H54 (cell line): ENCODE measurements around the gene NUDT8.
A peak's percentile ranks its signal among the peaks of the same experiment; 100 is the strongest.
"Not testable (repeated sequence)": the region's sequence is repeated elsewhere in the genome, so short reads cannot be mapped to it uniquely, and the experiment has no call there.

Source experiments
- DNase-seq: peaks from one replicate; pipeline ENCODE4 v3.0.0; 2011; ENCODE audit warnings: low spot score, mixed read lengths; ENCODE audit not compliant: insufficient read length
- FAIRE-seq: peaks from 3 replicates; lab custom pipeline; 2011; peaks lifted over from hg19 to GRCh38; lab: Jason Lieb, UNC
- POLR2A ChIP-seq: IDR thresholded peaks from 2 replicates; pipeline ENCODE4 v1.6.1; 2011; ENCODE audit warnings: low read depth, mild to moderate bottlenecking, low read length

Gene NUDT8

GRCh38 chr11:67609316-67609715 lies 20.4 kb downstream of the NUDT8 start:
- no peak for FAIRE-seq
- no peak for TF ChIP-seq POLR2A
- DNase-seq: no peak

GRCh38 chr11:67608486-67608885 lies 21.3 kb downstream of the NUDT8 start:
- FAIRE-seq (no peak), DNase-seq (no peak)
- no peak for TF ChIP-seq POLR2A

DNA sequence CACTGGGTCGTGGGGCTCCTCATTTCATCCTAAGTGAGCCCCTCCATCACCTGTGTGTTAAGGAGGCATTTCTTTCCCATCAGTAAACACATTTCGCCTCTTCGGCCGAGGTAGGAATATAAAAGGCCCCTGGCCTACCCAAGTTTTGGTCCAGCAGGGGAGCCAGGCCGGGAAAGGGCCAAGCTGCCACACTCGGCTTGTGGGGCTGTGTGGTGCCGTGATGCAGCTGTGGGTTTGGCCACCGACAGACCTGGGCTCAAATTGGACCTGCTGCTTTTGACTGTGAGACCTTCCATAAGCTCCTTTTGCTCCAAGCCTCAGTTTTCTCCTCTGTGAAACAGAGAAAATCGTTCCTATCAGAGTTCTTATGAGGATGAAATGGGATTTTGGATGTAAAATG lies 22.2 kb downstream of the NUDT8 start:
- no peak for DNase-seq
- TF ChIP-seq POLR2A: no peak
- no peak for FAIRE-seq

- FAIRE-seq (peak; percentile 27), DNase-seq (peak; percentile 95)
- peak; percentile 77 for TF ChIP-seq POLR2A
Observed at GRCh38 chr11:67606492-67607295, 23.0 kb downstream of the NUDT8 start, which contains the start of gene NDUFV1. Gene NDUFV1 (plus strand): TSS chr11:67606936. CDS start chr11:67607005, 69 bp downstream.

DNA sequence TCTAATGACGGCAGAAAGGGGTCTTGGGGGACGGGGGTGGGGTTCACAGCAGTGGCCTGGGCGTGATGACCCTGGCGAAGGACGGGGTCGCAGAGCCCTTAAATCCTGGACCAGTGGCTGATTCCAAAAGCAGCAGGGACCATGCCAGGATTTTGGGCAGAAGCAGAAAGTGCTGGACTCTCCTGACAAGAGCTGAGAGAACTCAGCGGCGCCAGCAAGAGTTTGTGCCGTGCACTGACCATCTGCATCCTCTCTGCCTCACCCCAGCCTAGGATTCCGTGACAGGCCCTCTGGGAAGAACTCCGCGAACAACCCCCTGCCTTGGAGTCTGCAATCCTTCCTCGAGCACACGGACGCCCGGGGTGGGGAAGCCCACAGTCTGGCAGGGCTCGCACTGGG lies 23.6 kb downstream of the NUDT8 start:
- DNase-seq: no peak
- TF ChIP-seq POLR2A: no peak
- no peak for FAIRE-seq

DNA sequence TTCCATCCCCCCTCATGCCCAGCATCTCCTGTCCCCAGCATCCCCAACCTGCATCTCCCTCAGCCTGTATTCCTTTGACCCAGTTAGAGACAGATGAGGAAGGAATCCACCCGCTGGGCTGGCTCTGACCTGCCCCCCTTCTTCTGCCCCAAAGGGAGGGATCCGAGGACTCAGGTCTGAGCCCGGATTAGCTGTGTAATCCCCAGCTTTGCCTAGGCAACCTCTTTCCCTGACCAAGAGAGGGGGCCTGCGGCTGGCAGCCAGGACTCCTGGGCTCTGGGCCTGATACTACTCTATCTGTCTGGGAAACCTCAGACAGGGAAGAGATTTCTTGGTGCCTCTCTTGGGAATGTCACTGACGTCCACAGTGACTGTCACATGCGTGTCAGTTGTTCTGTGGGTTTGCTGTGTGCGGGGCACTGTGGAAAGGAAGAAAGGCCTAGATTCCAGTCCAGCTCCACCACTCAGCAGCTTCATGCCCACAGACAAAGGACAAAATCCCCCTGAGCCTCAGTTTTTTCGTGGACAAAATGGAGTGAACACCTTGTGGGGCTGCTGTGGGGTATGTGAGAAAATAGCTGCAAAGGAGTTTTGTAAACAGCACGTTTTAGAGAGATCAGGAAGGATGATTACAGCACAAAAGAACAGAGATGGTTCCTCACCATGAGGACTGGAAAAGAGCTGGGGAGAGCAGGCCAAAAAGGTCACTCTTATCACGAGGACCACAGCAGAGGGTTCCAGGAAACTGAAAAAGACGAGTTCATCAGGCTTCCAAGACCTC lies 24.3 kb downstream of the NUDT8 start:
- TF ChIP-seq POLR2A: no peak
- no peak for FAIRE-seq
- DNase-seq: no peak

GRCh38 chr11:67604815-67605214 lies 24.9 kb downstream of the NUDT8 start:
- DNase-seq: no peak
- no peak for FAIRE-seq
- no peak for TF ChIP-seq POLR2A

DNA sequence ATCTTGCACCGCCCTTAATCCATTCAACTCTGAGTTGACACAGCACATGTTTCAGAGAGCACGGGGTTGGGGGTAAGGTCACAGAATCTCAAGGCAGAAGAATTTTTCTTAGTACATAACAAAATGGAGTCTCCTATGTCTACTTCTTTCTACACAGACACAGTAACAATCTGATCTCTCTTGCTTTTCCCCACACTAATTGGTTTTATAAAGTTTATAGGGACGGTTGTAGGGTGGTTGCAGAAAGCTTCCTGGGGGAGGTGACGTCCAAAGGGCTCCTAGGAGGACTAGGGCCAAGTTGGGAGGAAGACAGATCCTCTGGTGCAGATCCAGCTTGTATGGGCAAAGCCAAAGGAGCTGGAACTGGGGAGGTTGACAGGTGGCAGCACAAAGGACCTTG lies 25.6 kb downstream of the NUDT8 start:
- DNase-seq, FAIRE-seq: not testable (repeated sequence)

DNA sequence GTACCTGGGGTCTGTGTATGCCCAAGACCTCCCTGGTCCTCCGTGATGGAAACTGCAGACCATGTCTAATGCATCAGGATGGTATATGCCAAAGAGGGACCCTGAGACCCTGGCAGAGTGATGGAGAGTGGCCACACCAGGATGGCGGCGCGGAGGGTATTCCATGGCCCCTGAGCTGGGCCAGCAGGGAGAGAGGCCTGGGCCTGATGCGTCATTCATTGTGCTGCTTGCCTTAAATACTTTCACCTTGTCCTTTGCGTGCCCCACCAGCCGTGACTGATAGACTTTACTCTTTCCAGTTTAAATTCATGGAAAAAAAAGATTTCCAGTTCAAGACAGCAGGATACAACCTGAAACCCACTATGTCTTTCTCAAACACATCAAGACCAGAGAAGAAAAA lies 28.6 kb downstream of the NUDT8 start:
- TF ChIP-seq POLR2A: no peak
- no peak for FAIRE-seq
- DNase-seq: no peak

DNA sequence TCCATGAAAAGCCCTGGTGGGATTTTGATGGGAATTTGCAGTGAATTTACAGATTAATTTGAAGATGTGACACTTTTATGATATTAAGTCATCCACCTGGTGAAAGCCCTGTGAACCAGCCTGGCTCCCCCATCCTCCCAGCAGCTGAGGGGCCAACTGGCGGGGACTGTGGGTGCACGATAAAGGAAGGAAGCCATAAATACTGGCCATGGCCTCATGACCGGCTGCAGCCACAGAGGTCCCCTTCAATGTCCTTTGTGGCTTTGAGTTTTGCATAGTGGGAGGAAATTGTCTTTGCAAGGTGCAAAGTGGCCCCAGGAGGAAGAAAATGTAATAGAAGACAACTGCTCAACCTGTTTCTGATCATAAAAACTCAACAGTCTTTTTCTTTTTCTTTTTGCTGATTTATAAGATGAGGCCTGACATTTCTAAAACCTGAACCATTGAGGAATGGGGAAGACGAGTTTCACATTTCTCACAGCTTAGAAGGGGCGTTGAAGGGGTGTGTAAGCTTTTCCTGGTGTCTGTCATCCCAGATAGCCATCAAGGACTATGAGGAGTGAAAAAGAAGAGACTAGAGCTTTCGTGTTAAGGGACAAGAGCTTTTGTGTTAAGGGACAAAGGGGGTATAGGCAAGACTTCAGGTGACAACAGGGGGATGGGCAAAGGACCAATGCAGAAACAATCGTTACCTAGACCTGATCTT lies 29.3 kb downstream of the NUDT8 start:
- TF ChIP-seq POLR2A: no peak
- FAIRE-seq (no peak), DNase-seq (no peak)

GRCh38 chr11:67599149-67599548 lies 30.6 kb downstream of the NUDT8 start:
- no peak for DNase-seq
- no peak for TF ChIP-seq POLR2A
- FAIRE-seq: no peak

- FAIRE-seq, DNase-seq: not testable (repeated sequence)
Observed at GRCh38 chr11:67597963-67598362, 31.8 kb downstream of the NUDT8 start.

DNA sequence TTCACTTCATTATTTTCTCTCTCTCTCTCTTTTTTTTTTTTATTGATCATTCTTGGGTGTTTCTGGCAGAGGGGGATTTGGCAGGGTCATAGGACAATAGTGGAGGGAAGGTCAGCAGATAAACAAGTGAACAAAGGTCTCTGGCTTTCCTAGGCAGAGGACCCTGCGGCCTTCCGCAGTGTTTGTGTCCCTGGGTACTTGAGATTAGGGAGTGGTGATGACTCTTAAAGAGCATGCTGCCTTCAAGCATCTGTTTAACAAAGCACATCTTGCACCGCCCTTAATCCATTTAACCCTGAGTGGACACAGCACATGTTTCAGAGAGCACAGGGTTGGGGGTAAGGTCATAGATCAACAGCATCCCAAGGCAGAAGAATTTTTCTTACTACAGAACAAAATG lies 32.3 kb downstream of the NUDT8 start:
- not testable (repeated sequence) for DNase-seq, FAIRE-seq

GRCh38 chr11:67596753-67597300 lies 32.9 kb downstream of the NUDT8 start:
- FAIRE-seq (no peak), DNase-seq (no peak)
- TF ChIP-seq POLR2A: no peak

- TF ChIP-seq POLR2A: no peak
- DNase-seq: no peak
- FAIRE-seq: no peak
Observed at GRCh38 chr11:67594480-67594879, 35.3 kb downstream of the NUDT8 start.
